IPS DF 6.9 (cell line): ENCODE data around the gene PGLYRP2.

Source experiments
- DNase-seq: peaks from one replicate; pipeline ENCODE4 v3.0.0-alpha.2; 2013; ENCODE audit warnings: low read depth, low spot score
- H3K27ac ChIP-seq: one replicate; pipeline ENCODE4 v1.5.1; 2013; ENCODE audit warnings: low read length, control low read depth
- H3K27me3 ChIP-seq: 2 replicates; pipeline ENCODE4 v1.6.1; 2013; ENCODE audit warnings: mild to moderate bottlenecking, low read length; ENCODE audit not compliant: control insufficient read depth, insufficient read depth
- H3K36me3 ChIP-seq: 2 replicates; pipeline ENCODE4 v1.6.1; 2013; ENCODE audit warnings: low read length; ENCODE audit not compliant: control insufficient read depth, insufficient read depth
- H3K4me1 ChIP-seq: 2 replicates; pipeline ENCODE4 v1.6.1; 2013; ENCODE audit warnings: low read length; ENCODE audit not compliant: control insufficient read depth, insufficient read depth
- H3K4me3 ChIP-seq: 2 replicates; pipeline ENCODE4 v1.5.1; 2013; ENCODE audit warnings: mild to moderate bottlenecking, low read length
- H3K9me3 ChIP-seq: 2 replicates; pipeline ENCODE4 v1.6.1; 2013; ENCODE audit warnings: low read length, inconsistent platforms; ENCODE audit not compliant: control insufficient read depth, insufficient read depth
- WGBS: extraction: QIAGEN DNeasy Blood & Tissue Kit; methylation state at CpG from one replicate; pipeline ENCODE4 v1.1.7; 2013; ENCODE audit warnings: mixed read lengths, missing lambda C conversion rate; ENCODE audit not compliant: insufficient read length, insufficient coverage; 5-methylcytosine and 5-hydroxymethylcytosine counted together

Gene PGLYRP2

GRCh38 chr19:15445807-15446376 lies 33.4 kb downstream of the PGLYRP2 start:
- Histone ChIP-seq H3K27me3 (no peaks in the 10 kb centered on the region), H3K4me3 (no peak overlapping the region), H3K36me3 (no peaks in the 10 kb centered on the region), H3K27ac (no peak overlapping the region), H3K4me1 (peaks cover 3% of the 10 kb centered on the region), H3K9me3 (no peaks in the 10 kb centered on the region)
- WGBS, result no CpG with 5 or more reads among the region's 7 CpGs
- DNase-seq, result no peak

- H3K27ac ChIP-seq, result no peak overlapping the region
- no peaks in the 10 kb centered on the region for H3K27me3 ChIP-seq
- no peak for DNase-seq
- no peaks in the 10 kb centered on the region for H3K36me3 ChIP-seq
- H3K4me3 ChIP-seq, result no peak overlapping the region
- no peaks in the 10 kb centered on the region for H3K9me3 ChIP-seq
- WGBS, result no CpG with 5 or more reads among the region's 9 CpGs
- H3K4me1 ChIP-seq, result peaks cover 3% of the 10 kb centered on the region
Measured at GRCh38 chr19:15445227-15445605, 34.1 kb downstream of the PGLYRP2 start.

- Histone ChIP-seq H3K27ac (no peak overlapping the region), H3K4me1 (peaks cover 3% of the 10 kb centered on the region), H3K36me3 (no peaks in the 10 kb centered on the region), H3K9me3 (no peaks in the 10 kb centered on the region), H3K27me3 (no peaks in the 10 kb centered on the region), H3K4me3 (no peak overlapping the region)
- WGBS, result no CpG with 5 or more reads among the region's 15 CpGs
- DNase-seq, result no peak
Measured at GRCh38 chr19:15444505-15445226, 34.6 kb downstream of the PGLYRP2 start.

GRCh38 chr19:15443838-15444237 lies 35.5 kb downstream of the PGLYRP2 start:
- H3K4me3 ChIP-seq, result no peak overlapping the region
- H3K4me1 ChIP-seq, result peaks cover 3% of the 10 kb centered on the region
- WGBS, result no CpG with 5 or more reads among the region's 10 CpGs
- H3K9me3 ChIP-seq, result no peaks in the 10 kb centered on the region
- no peak overlapping the region for H3K27ac ChIP-seq
- no peak for DNase-seq
- no peaks in the 10 kb centered on the region for H3K36me3 ChIP-seq
- H3K27me3 ChIP-seq, result no peaks in the 10 kb centered on the region

- H3K4me1 ChIP-seq, result no peaks in the 10 kb centered on the region; the same call in none of the 2 replicates
- DNase-seq, result no peak
- H3K27ac ChIP-seq, result no peak overlapping the region
- H3K36me3 ChIP-seq, result no peaks in the 10 kb centered on the region
- H3K27me3 ChIP-seq, result no peaks in the 10 kb centered on the region
- no CpG with 5 or more reads among the region's 3 CpGs for WGBS
- no peak overlapping the region for H3K4me3 ChIP-seq
- H3K9me3 ChIP-seq, result no peaks in the 10 kb centered on the region
Measured at GRCh38 chr19:15443325-15443724, 36.0 kb downstream of the PGLYRP2 start.

- no peaks in the 10 kb centered on the region for H3K27me3 ChIP-seq
Measured at GRCh38 chr19:15442142-15442920, 37.0 kb downstream of the PGLYRP2 start.

GRCh38 chr19:15441317-15441716 lies 38.0 kb downstream of the PGLYRP2 start:
- WGBS, result no CpG with 5 or more reads among the region's 3 CpGs
- no peaks in the 10 kb centered on the region for H3K36me3 ChIP-seq
- H3K27ac ChIP-seq, result no peak overlapping the region
- no peaks in the 10 kb centered on the region for H3K27me3 ChIP-seq
- no peak overlapping the region for H3K4me3 ChIP-seq
- no peaks in the 10 kb centered on the region for H3K9me3 ChIP-seq
- H3K4me1 ChIP-seq, result no peaks in the 10 kb centered on the region; the same call in 1 of the 2 replicates
- DNase-seq, result no peak

More at GRCh38 chr19:15442142-15442920, 37.0 kb downstream of the PGLYRP2 start:
- no peak for DNase-seq
- no peak overlapping the region for H3K27ac ChIP-seq
- no peaks in the 10 kb centered on the region; the same call in 1 of the 2 replicates for H3K4me1 ChIP-seq
- WGBS, result no CpG with 5 or more reads among the region's 13 CpGs
- H3K36me3 ChIP-seq, result no peaks in the 10 kb centered on the region
- H3K9me3 ChIP-seq, result no peaks in the 10 kb centered on the region
- no peak overlapping the region for H3K4me3 ChIP-seq

- no peaks in the 10 kb centered on the region for H3K36me3 ChIP-seq
- H3K27ac ChIP-seq, result no peak overlapping the region
- no peak for DNase-seq
- no peaks in the 10 kb centered on the region; the same call in 1 of the 2 replicates for H3K4me1 ChIP-seq
- no peaks in the 10 kb centered on the region for H3K9me3 ChIP-seq
- H3K27me3 ChIP-seq, result no peaks in the 10 kb centered on the region
- no CpG with 5 or more reads among the region's 38 CpGs for WGBS
- H3K4me3 ChIP-seq, result no peak overlapping the region
Measured at GRCh38 chr19:15439821-15440641, 39.3 kb downstream of the PGLYRP2 start.

- Histone ChIP-seq H3K4me1 (no peaks in the 10 kb centered on the region; the same call in 1 of the 2 replicates), H3K9me3 (no peaks in the 10 kb centered on the region), H3K4me3 (no peak overlapping the region; the same call in 1 of the 2 replicates), H3K36me3 (no peaks in the 10 kb centered on the region), H3K27ac (no peak overlapping the region), H3K27me3 (no peaks in the 10 kb centered on the region)
- DNase-seq, result no peak
- WGBS, result no CpG with 5 or more reads among the region's 25 CpGs
Measured at GRCh38 chr19:15439078-15439799, 40.1 kb downstream of the PGLYRP2 start.
